GM12878 (cell line): Measurements from ENCODE around the gene NDOR1. TPM values are rescaled to one million over a fixed set of nuclear protein-coding genes. Genes with fewer than 3 reads are reported as not detected.

ENCODE experiments used
- ATAC-seq: fragments of 200-7000 bp; cut with Tn5 transposase; 3 replicates; pipeline ENCODE4 v1.9.1; 2020; ENCODE audit warnings: mild to moderate bottlenecking, moderate library complexity
- BruUV-seq: library from RNA; stranded (reverse); fragments of 400-500 nt; replicated peaks from 2 replicates; lab custom pipeline; 2021; lab: Mats Ljungman, UMichigan
- CTCF ChIA-PET: fragments of 300-600 bp; sonication (Branson Sonifier 250); formaldehyde crosslinking; extraction: SDS; loops from one replicate; lab custom pipeline; 2021; ENCODE audit warnings: inconsistent platforms; lab: Yijun Ruan, JAX
- POLR2A ChIA-PET: fragments of 350-600 bp; formaldehyde crosslinking; extraction: SDS; loops from one replicate; lab custom pipeline; 2021; ENCODE audit warnings: inconsistent platforms; lab: Charles Lee
- RAD21 ChIA-PET: fragments of 300-600 bp; sonication (Branson Sonifier 250); formaldehyde crosslinking; loops from one replicate; lab custom pipeline; 2023; ENCODE audit warnings: antibody characterized with exemption; ENCODE audit not compliant: unreplicated experiment; lab: Charles Lee
- SMC1A ChIA-PET: fragments of 300-600 bp; sonication (Branson Sonifier 250); formaldehyde crosslinking; loops from one replicate; lab custom pipeline; 2023; ENCODE audit not compliant: unreplicated experiment, uncharacterized antibody; lab: Charles Lee
- DNase-seq: peaks from one replicate; pipeline ENCODE4 v3.0.0-alpha.2; 2011; ENCODE audit warnings: low read depth, low spot score
- FAIRE-seq: peaks from 3 replicates; lab custom pipeline; 2011; peaks lifted over from hg19 to GRCh38; lab: Jason Lieb, UNC
- H2AFZ ChIP-seq: 2 replicates; pipeline ENCODE4 v1.6.0; 2011; ENCODE audit warnings: low read depth, low read length, control low read depth; ENCODE audit not compliant: control insufficient read depth
- H3K27ac ChIP-seq: 2 replicates; pipeline ENCODE4 v1.5.1; 2011; ENCODE audit warnings: control low read depth; ENCODE audit not compliant: control insufficient read depth, insufficient read depth
- H3K27me3 ChIP-seq, 2 experiments: replicated peaks in 1 of 2; 2 replicates each; pipeline versions ENCODE4 v1.6.0 to v1.6.1; 2011; ENCODE audit warnings: low read length in 1 of 2; ENCODE audit not compliant: control insufficient read depth in 2 of 2, insufficient read depth in 2 of 2
- H3K36me3 ChIP-seq, 2 experiments: 2 replicates each; pipeline ENCODE4 v1.5.1; 2011; ENCODE audit warnings: low read length in 1 of 2; ENCODE audit not compliant: control insufficient read depth in 2 of 2, insufficient read depth in 2 of 2
- H3K4me1 ChIP-seq: 2 replicates; pipeline ENCODE4 v1.6.1; 2011; ENCODE audit warnings: mild to moderate bottlenecking, low read length, moderate library complexity, mixed read lengths; ENCODE audit not compliant: control insufficient read depth, insufficient read depth
- H3K4me2 ChIP-seq: 2 replicates; pipeline ENCODE4 v1.6.0; 2011; ENCODE audit warnings: control low read depth; ENCODE audit not compliant: control insufficient read depth, insufficient read depth
- H3K4me3 ChIP-seq: fragments of 200-600 bp; sonication (generic); 2 replicates; pipeline ENCODE4 v1.5.1; 2016
- H3K79me2 ChIP-seq: 2 replicates; pipeline ENCODE4 v1.6.0; 2011; ENCODE audit warnings: low read length; ENCODE audit not compliant: control insufficient read depth, insufficient read depth
- H3K9ac ChIP-seq: 2 replicates; pipeline ENCODE4 v1.8.0; 2011; ENCODE audit warnings: low read length, control low read depth, mixed read lengths; ENCODE audit not compliant: control insufficient read depth, insufficient read depth
- H3K9me3 ChIP-seq: replicated peaks from 3 replicates; pipeline ENCODE4 v1.5.1; 2011; ENCODE audit warnings: mild to moderate bottlenecking, low read length; ENCODE audit not compliant: control insufficient read depth, insufficient read depth
- H4K20me1 ChIP-seq: 2 replicates; pipeline ENCODE4 v1.6.0; 2011; ENCODE audit not compliant: control insufficient read depth, insufficient read depth
- CHD1 ChIP-seq: IDR thresholded peaks from 2 replicates; pipeline ENCODE4 v1.6.1; 2012; ENCODE audit warnings: low read depth, low read length, improper control_type of control experiment
- CHD2 ChIP-seq: IDR thresholded peaks from 2 replicates; pipeline ENCODE4 v1.6.1; 2011; ENCODE audit warnings: low read depth, low read length, improper control_type of control experiment, borderline replicate concordance
- EP300 ChIP-seq, 2 experiments: fragments of 150-350 bp in 1 of 2; IDR thresholded peaks; 2 replicates each; pipeline ENCODE4 v1.6.1; 2011 to 2012; ENCODE audit warnings: low read depth in 2 of 2, low read length in 2 of 2, borderline replicate concordance in 1 of 2, improper control_type of control experiment in 1 of 2, inconsistent platforms in 1 of 2; ENCODE audit not compliant: control insufficient read depth in 1 of 2
- FOXM1 ChIP-seq: IDR thresholded peaks from 2 replicates; pipeline ENCODE4 v1.6.1; 2012; ENCODE audit warnings: low read depth, mild to moderate bottlenecking, inconsistent platforms, low read length, moderate library complexity
- GATAD2B ChIP-seq: fragments of 450-650 bp; conservative IDR thresholded peaks from 2 replicates; pipeline ENCODE4 v1.6.1; 2017; ENCODE audit warnings: low read depth, mild to moderate bottlenecking, moderate library complexity
- HDGF ChIP-seq: fragments of 450-650 bp; IDR thresholded peaks from 2 replicates; pipeline ENCODE4 v1.6.1; 2016; ENCODE audit warnings: antibody characterized with exemption
- IRF4 ChIP-seq: IDR thresholded peaks from 2 replicates; pipeline ENCODE4 v1.6.1; 2011; ENCODE audit warnings: low read depth, low read length
- MEF2A ChIP-seq: IDR thresholded peaks from 2 replicates; pipeline ENCODE4 v1.6.1; 2011; ENCODE audit warnings: low read depth, mild to moderate bottlenecking, low read length, moderate library complexity; ENCODE audit not compliant: insufficient read depth
- MEF2B ChIP-seq: fragments of 450-650 bp; IDR thresholded peaks from 2 replicates; pipeline ENCODE4 v1.6.1; 2018; ENCODE audit warnings: mild to moderate bottlenecking, moderate library complexity; ENCODE audit not compliant: partially characterized antibody, poor library complexity, severe bottlenecking
- PAX5 ChIP-seq: IDR thresholded peaks from 2 replicates; pipeline ENCODE4 v1.6.1; 2011; ENCODE audit warnings: low read depth, low read length, borderline replicate concordance
- POU2F2 ChIP-seq: IDR thresholded peaks from 3 replicates; pipeline ENCODE4 v1.6.1; 2011; ENCODE audit warnings: low read depth, mild to moderate bottlenecking, low read length, borderline replicate concordance
- RCOR1 ChIP-seq: conservative IDR thresholded peaks from 2 replicates; pipeline ENCODE4 v1.6.1; 2012; ENCODE audit warnings: low read depth, low read length, improper control_type of control experiment
- RELB ChIP-seq: fragments of 450-650 bp; IDR thresholded peaks from 2 replicates; pipeline ENCODE4 v1.6.1; 2017; ENCODE audit warnings: low read depth, mild to moderate bottlenecking, moderate library complexity
- RFX5 ChIP-seq: IDR thresholded peaks from 2 replicates; pipeline ENCODE4 v1.6.1; 2011; ENCODE audit warnings: low read depth, low read length, improper control_type of control experiment
- USF2 ChIP-seq: IDR thresholded peaks from 2 replicates; pipeline ENCODE4 v1.6.1; 2011; ENCODE audit warnings: low read depth, low read length, improper control_type of control experiment, borderline replicate concordance
- ZNF622 ChIP-seq: fragments of 450-650 bp; IDR thresholded peaks from 2 replicates; pipeline ENCODE4 v1.6.1; 2017; ENCODE audit warnings: mild to moderate bottlenecking, inconsistent platforms
- WGBS: methylation state at CpG from one replicate; pipeline ENCODE4 v1.1.6; 2016; ENCODE audit warnings: low lambda C conversion rate; ENCODE audit not compliant: insufficient replicate concordance, insufficient coverage; ENCODE audit errors: missing lambda C conversion rate; 5-methylcytosine and 5-hydroxymethylcytosine counted together
- in situ Hi-C: fragments of 300-500 bp; cut with MboI; formaldehyde crosslinking; loops from 9 replicates; pipeline ENCODE4 v1.14.3; 2018; ENCODE audit warnings: mixed read lengths
- intact Hi-C: fragments of 100-400 bp; cut with micrococcal nuclease; formaldehyde crosslinking; loops from one replicate; pipeline ENCODE4 v1.14.2; 2022; ENCODE audit not compliant: unreplicated experiment
- polyA plus RNA-seq, 11 experiments: library from polyadenylated mRNA; depleted of rRNA in 4 of 11; unstranded in 6 of 11; stranded (reverse) in 5 of 11; fragments of >200 nt; fragmentation: Nextera tagmentation in 4 of 11; fragmentation: Illumina TruSeq in 1 of 11; extraction: Ambion mirVana in 4 of 11; extraction: Trizol in 1 of 11; gene quantifications; 1 replicate in 1 of 11; 2 replicates in 10 of 11; pipeline versions ENCODE4 v1.2.1 to v1.2.3, GENCODE V29; 2011 to 2016; ENCODE audit warnings: inconsistent platforms in 2 of 11, missing spikeins in 2 of 11, low read depth in 1 of 11
- total RNA-seq, 4 experiments: library from RNA; depleted of rRNA in 3 of 4; stranded (reverse); fragments of >200 nt in 3 of 4; fragmentation: Illumina TruSeq in 1 of 4; extraction: Trizol in 1 of 4; gene quantifications; 2 replicates each; pipeline versions ENCODE4 v1.2.1 to v1.2.3, GENCODE V29; 2013 to 2021

Gene NDOR1
- total and polyA plus RNA-seq, 10 of the 15 experiments (the other 5 are each of a cell fraction or from before 2014, with no cell fraction given) = 0.04 to 32.9 (median 11.1) TPM

- no peak overlapping the region for H3K4me2 ChIP-seq
- no peak for FAIRE-seq
- CTCF ChIA-PET = interaction anchor here (1.0 kb wide), 1 partner anchor 52 kb away, joined by 3 read pairs; no protein-coding TSS in a partner anchor
These were observed 32.4 kb upstream of the NDOR1 start for GRCh38 chr9:137172901-137173795.

More at GRCh38 chr9:137172901-137173795, 32.4 kb upstream of the NDOR1 start:
- Histone ChIP-seq H3K9ac (no peak overlapping the region), H3K4me3 (no peak overlapping the region), H3K9me3 (no peaks in the 10 kb centered on the region), H2AFZ (no peak overlapping the region), H3K79me2 (no peaks in the 10 kb centered on the region), H3K36me3 (no peaks in the 10 kb centered on the region), H3K27ac (no peak overlapping the region), H3K27me3 (peaks cover 0 to 5% of the 10 kb centered on the region in 2 experiments; a peak in 2 of 4 replicates), H3K4me1 (peaks cover 8% of the 10 kb centered on the region; the same call in 1 of the 2 replicates), H4K20me1 (no peaks in the 10 kb centered on the region)
- TF ChIP-seq FOXM1 (no peak), ZNF622 (no peak), RELB (no peak), PAX5 (no peak), HDGF (no peak), RCOR1 (no peak), GATAD2B (no peak), RFX5 (no peak), IRF4 (no peak), USF2 (no peak), POU2F2 (no peak), MEF2B (no peak), EP300 (IDR thresholded peaks at IDR 0.05; ENCODE audit: borderline replicate concordance in 1 of 2, control insufficient read depth in 1 of 2, low read depth in 2 of 2, low read length in 2 of 2) (no peak), CHD2 (no peak), CHD1 (no peak), MEF2A (no peak)
- DNase-seq (no peak), ATAC-seq (no peak)
- BruUV-seq = no TSS peak
- ChIA-PET RAD21 (interaction anchor here (0.8 to 3.0 kb wide), 2 partner anchors 15 to 23 kb away, joined by 3 to 14 read pairs; partner anchors contain the start of genes ANAPC2 and SSNA1), POLR2A (no interaction called here), SMC1A (no interaction called here)
- in situ Hi-C loops (no loop called here), intact Hi-C loops (no loop called here)
- WGBS = 36% methylated on average over 20 of the region's 21 CpGs
